HEK293 (cell line): ENCODE results near the gene USP21.

ENCODE experiments used
- CTCF ChIA-PET: fragments of 350-600 bp; formaldehyde crosslinking; extraction: SDS; loops from one replicate; lab custom pipeline; 2021; ENCODE audit warnings: antibody characterized with exemption; lab: Yijun Ruan, JAX
- POLR2A ChIA-PET: fragments of 300-600 bp; formaldehyde crosslinking; extraction: SDS; loops from one replicate; lab custom pipeline; 2020; ENCODE audit warnings: antibody characterized with exemption, inconsistent platforms; lab: Yijun Ruan, JAX
- H3K27ac ChIP-seq: fragments of 200-500 bp; sonication (Bioruptor generic); 2 replicates; pipeline ENCODE4 v1.5.1; 2014; ENCODE audit warnings: low read depth, low read length, control low read depth, inconsistent platforms; ENCODE audit errors: extremely low read depth
- H3K36me3 ChIP-seq, 2 experiments: fragments of 200-500 bp in 1 of 2; sonication (Bioruptor generic) in 1 of 2; 1 replicate in 1 of 2; 2 replicates in 1 of 2; pipeline ENCODE4 v1.5.1; 2014 to 2017; ENCODE audit warnings: inconsistent platforms in 2 of 2, low read length in 2 of 2; ENCODE audit not compliant: control insufficient read depth in 2 of 2, insufficient read depth in 1 of 2
- H3K4me1 ChIP-seq: fragments of 200-500 bp; sonication (Bioruptor generic); 2 replicates; pipeline ENCODE4 v1.5.1; 2014; ENCODE audit warnings: mild to moderate bottlenecking, low read length, inconsistent platforms; ENCODE audit not compliant: control insufficient read depth, insufficient read depth
- H3K4me3 ChIP-seq: 2 replicates; pipeline ENCODE4 v1.5.1; 2011; ENCODE audit warnings: low read depth, mild to moderate bottlenecking, control low read depth, low read length, moderate library complexity
- H3K9me3 ChIP-seq: fragments of 200-500 bp; sonication (Bioruptor generic); 2 replicates; pipeline ENCODE4 v1.5.1; 2014; ENCODE audit warnings: low read depth, low read length, inconsistent platforms; ENCODE audit not compliant: control insufficient read depth, insufficient read depth
- FEZF1 ChIP-seq: fragments of 450-650 bp; formaldehyde crosslinking; IDR thresholded peaks from 2 replicates; pipeline ENCODE4 v1.5.1; 2016; ENCODE audit warnings: missing biosample characterization, missing genetic modification characterization
- GLI2 ChIP-seq: fragments of 450-650 bp; formaldehyde crosslinking; IDR thresholded peaks from 2 replicates; pipeline ENCODE4; 2017; ENCODE audit warnings: missing biosample characterization, missing genetic modification characterization, low read depth, borderline replicate concordance
- KLF16 ChIP-seq: fragments of 450-650 bp; formaldehyde crosslinking; IDR thresholded peaks from 2 replicates; pipeline ENCODE4 v1.5.1; 2017; ENCODE audit warnings: missing biosample characterization, missing genetic modification characterization
- SCRT1 ChIP-seq: fragments of 450-650 bp; formaldehyde crosslinking; IDR thresholded peaks from 2 replicates; pipeline ENCODE4 v1.5.1; 2016; ENCODE audit warnings: missing biosample characterization, missing genetic modification characterization, borderline replicate concordance
- SP2 ChIP-seq: fragments of 450-650 bp; formaldehyde crosslinking; IDR thresholded peaks from 2 replicates; pipeline ENCODE4 v1.5.1; 2016; ENCODE audit warnings: missing biosample characterization, missing genetic modification characterization
- ZBTB20 ChIP-seq: fragments of 450-650 bp; formaldehyde crosslinking; IDR thresholded peaks from 2 replicates; pipeline ENCODE4 v1.5.1; 2016; ENCODE audit warnings: missing biosample characterization, missing genetic modification characterization
- ZNF112 ChIP-seq: fragments of 450-650 bp; formaldehyde crosslinking; IDR thresholded peaks from 2 replicates; pipeline ENCODE4 v1.5.0; 2017; ENCODE audit warnings: missing biosample characterization, missing genetic modification characterization
- ZNF114 ChIP-seq: fragments of 450-650 bp; formaldehyde crosslinking; IDR thresholded peaks from 2 replicates; pipeline ENCODE4 v1.5.0; 2017; ENCODE audit warnings: missing biosample characterization, missing genetic modification characterization
- ZNF169 ChIP-seq: fragments of 450-650 bp; formaldehyde crosslinking; IDR thresholded peaks from 2 replicates; pipeline ENCODE4 v1.5.1; 2016; ENCODE audit warnings: missing biosample characterization, missing genetic modification characterization
- ZNF23 ChIP-seq: fragments of 450-650 bp; formaldehyde crosslinking; IDR thresholded peaks from 2 replicates; pipeline ENCODE4 v1.5.1; 2016; ENCODE audit warnings: missing biosample characterization, missing genetic modification characterization, borderline replicate concordance
- ZNF24 ChIP-seq: fragments of 450-650 bp; formaldehyde crosslinking; IDR thresholded peaks from 2 replicates; pipeline ENCODE4 v1.5.1; 2016; ENCODE audit warnings: missing biosample characterization, missing genetic modification characterization
- ZNF335 ChIP-seq: fragments of 450-650 bp; formaldehyde crosslinking; conservative IDR thresholded peaks from 2 replicates; pipeline ENCODE4 v1.5.1; 2016; ENCODE audit warnings: missing biosample characterization, missing genetic modification characterization
- ZNF514 ChIP-seq: fragments of 450-650 bp; formaldehyde crosslinking; IDR thresholded peaks from 2 replicates; pipeline ENCODE4 v1.5.1; 2016; ENCODE audit warnings: missing biosample characterization, missing genetic modification characterization
- ZNF555 ChIP-seq: fragments of 450-650 bp; formaldehyde crosslinking; conservative IDR thresholded peaks from 2 replicates; pipeline ENCODE4 v1.5.1; 2017; ENCODE audit warnings: missing biosample characterization, mild to moderate bottlenecking, missing genetic modification characterization, inconsistent platforms
- ZNF768 ChIP-seq: fragments of 450-650 bp; formaldehyde crosslinking; IDR thresholded peaks from 2 replicates; pipeline ENCODE4 v1.5.1; 2018; ENCODE audit warnings: missing biosample characterization, mild to moderate bottlenecking, missing genetic modification characterization
- TF ChIP-seq, protein P1 (sequence below): fragments of 450-650 bp; formaldehyde crosslinking; IDR thresholded peaks from 2 replicates; pipeline ENCODE4 v1.5.1; 2016; ENCODE audit warnings: missing biosample characterization, missing genetic modification characterization
- TF ChIP-seq, protein P2 (sequence below): fragments of 450-650 bp; formaldehyde crosslinking; IDR thresholded peaks from 2 replicates; pipeline ENCODE4 v1.5.1; 2016; ENCODE audit warnings: missing biosample characterization, missing genetic modification characterization
- TF ChIP-seq, protein P3 (sequence below): fragments of 450-650 bp; formaldehyde crosslinking; IDR thresholded peaks from 2 replicates; pipeline ENCODE4 v1.5.1; 2016; ENCODE audit warnings: missing biosample characterization, missing genetic modification characterization
- TF ChIP-seq, protein P4 (sequence below): fragments of 450-650 bp; IDR thresholded peaks from 2 replicates; pipeline ENCODE4 v1.5.1; 2018; ENCODE audit warnings: missing biosample characterization, missing genetic modification characterization
- TF ChIP-seq, protein P5 (sequence below): fragments of 450-650 bp; formaldehyde crosslinking; IDR thresholded peaks from 2 replicates; pipeline ENCODE4 v1.5.1; 2016; ENCODE audit warnings: missing biosample characterization, missing genetic modification characterization
- TF ChIP-seq, protein P6 (sequence below): fragments of 450-650 bp; formaldehyde crosslinking; IDR thresholded peaks from 2 replicates; pipeline ENCODE4 v1.5.1; 2016; ENCODE audit warnings: missing biosample characterization, missing genetic modification characterization
- TF ChIP-seq, protein P7 (sequence below): fragments of 450-650 bp; formaldehyde crosslinking; IDR thresholded peaks from 2 replicates; pipeline ENCODE4 v1.5.1; 2016; ENCODE audit warnings: missing biosample characterization, missing genetic modification characterization

The USP21 gene

DNA sequence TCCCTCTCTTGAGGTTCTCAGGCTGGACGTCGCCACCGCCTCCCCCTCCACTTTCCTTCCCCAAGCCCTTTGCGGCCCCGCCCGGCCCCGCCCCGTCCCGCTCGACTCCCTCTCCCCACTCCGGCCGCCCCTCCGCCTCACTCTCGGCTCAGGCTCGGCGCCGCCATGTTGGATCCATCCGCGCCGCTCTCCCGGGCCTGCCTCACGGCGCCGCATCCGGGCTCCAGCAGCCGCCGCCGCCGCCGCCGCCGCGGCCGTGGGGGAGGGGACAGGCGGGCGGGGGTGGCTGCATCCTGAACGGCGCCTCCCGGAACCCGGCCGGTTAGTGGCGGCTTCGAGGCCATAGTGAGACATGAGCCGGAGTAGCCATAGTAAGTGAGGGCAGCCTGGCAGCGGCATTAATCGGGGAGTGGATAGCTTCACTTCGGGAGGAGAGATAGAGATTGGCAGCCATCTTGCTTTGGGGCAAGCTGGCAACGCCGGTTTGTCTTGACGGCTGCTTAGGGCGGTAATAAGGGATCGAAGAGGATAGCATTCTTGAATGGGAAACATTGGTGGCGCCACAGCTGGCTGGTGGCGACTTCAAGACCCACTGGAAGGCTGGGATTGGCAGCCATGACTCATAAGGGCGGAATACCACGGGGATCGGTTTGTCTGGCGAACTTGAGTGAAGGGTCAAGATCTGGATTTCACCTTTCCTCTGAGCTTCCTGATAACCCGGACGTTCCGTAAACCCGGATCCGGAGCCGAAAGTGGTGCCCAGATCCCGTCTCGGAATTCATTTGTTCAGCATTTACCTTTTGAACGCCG lies 26.7 kb upstream of the USP21 start, which contains the start of gene DEDD (continued):
- TF ChIP-seq, protein P1, sequence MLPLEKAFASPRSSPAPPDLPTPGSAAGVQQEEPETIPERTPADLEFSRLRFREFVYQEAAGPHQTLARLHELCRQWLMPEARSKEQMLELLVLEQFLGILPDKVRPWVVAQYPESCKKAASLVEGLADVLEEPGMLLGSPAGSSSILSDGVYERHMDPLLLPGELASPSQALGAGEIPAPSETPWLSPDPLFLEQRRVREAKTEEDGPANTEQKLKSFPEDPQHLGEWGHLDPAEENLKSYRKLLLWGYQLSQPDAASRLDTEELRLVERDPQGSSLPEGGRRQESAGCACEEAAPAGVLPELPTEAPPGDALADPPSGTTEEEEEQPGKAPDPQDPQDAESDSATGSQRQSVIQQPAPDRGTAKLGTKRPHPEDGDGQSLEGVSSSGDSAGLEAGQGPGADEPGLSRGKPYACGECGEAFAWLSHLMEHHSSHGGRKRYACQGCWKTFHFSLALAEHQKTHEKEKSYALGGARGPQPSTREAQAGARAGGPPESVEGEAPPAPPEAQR (tag by site-specific recombination) = no peak
- TF ChIP-seq, protein P2, sequence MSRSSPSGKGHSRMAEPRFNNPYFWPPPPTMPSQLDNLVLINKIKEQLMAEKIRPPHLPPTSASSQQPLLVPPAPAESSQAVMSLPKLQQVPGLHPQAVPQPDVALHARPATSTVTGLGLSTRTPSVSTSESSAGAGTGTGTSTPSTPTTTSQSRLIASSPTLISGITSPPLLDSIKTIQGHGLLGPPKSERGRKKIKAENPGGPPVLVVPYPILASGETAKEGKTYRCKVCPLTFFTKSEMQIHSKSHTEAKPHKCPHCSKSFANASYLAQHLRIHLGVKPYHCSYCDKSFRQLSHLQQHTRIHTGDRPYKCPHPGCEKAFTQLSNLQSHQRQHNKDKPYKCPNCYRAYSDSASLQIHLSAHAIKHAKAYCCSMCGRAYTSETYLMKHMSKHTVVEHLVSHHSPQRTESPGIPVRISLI (tag by site-specific recombination) = no peak
- TF ChIP-seq ZNF555 = no peak
- TF ChIP-seq SCRT1 (tag by site-specific recombination) = no peak
- TF ChIP-seq ZNF169 (tag by site-specific recombination) = no peak
- TF ChIP-seq, protein P3, sequence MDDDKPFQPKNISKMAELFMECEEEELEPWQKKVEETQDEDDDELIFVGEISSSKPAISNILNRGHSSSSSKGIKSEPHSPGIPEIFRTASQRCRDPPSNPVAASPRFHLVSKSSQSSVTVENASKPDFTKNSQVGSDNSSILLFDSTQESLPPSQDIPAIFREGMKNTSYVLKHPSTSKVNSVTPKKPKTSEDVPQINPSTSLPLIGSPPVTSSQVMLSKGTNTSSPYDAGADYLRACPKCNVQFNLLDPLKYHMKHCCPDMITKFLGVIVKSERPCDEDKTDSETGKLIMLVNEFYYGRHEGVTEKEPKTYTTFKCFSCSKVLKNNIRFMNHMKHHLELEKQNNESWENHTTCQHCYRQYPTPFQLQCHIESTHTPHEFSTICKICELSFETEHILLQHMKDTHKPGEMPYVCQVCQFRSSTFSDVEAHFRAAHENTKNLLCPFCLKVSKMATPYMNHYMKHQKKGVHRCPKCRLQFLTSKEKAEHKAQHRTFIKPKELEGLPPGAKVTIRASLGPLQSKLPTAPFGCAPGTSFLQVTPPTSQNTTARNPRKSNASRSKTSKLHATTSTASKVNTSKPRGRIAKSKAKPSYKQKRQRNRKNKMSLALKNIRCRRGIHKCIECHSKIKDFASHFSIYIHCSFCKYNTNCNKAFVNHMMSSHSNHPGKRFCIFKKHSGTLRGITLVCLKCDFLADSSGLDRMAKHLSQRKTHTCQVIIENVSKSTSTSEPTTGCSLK (tag by site-specific recombination) = no peak

DNA sequence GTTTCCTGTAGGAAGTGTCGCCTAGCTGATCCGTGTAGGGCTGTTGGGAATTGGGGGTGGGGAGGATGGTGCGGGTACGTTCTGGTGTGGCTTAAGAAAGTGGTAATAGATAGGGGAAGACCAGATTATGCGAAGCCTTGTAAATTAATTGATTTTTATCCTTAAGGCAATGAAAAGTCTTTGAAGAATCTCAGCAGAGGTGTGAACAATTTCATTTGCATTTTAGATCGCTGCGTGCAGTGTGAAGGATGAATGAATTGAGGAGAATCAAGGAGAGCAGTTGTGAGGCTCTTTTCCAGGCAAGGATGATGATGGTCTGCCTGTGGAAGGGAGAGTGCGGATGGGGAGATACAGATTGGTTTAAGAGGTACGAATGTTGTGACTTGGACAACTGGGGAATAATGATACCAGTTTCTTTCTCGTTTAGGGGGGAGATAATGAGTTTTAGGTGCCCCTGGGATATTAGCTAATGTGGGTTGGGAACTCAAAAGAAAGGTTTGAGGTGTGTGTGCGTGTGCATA lies 26.0 kb upstream of the USP21 start:
- POLR2A ChIA-PET = interaction anchor here (0.6 to 3.8 kb wide), 14 partner anchors 8 to 693 kb away, joined by 3 to 28 read pairs (median 6); partner anchors contain the start of genes NIT1, PFDN2, PPOX and TOMM40L
- peak overlapping the region; percentile 84 for H3K4me3 ChIP-seq
- peaks cover 0 to 27% of the 10 kb centered on the region in 2 experiments; a peak in 2 of 3 replicates for H3K36me3 ChIP-seq
- peak overlapping the region; percentile 91 for H3K27ac ChIP-seq
- no peaks in the 10 kb centered on the region for H3K9me3 ChIP-seq
- CTCF ChIA-PET = interaction anchor here (0.9 to 1.9 kb wide), 4 partner anchors 14 to 36 kb away, joined by 3 to 6 read pairs (median 4); no protein-coding TSS in a partner anchor
- 0 out of 2 replicates have a peak, but pooled peaks cover 2% of the 10 kb centered on the region for H3K4me1 ChIP-seq
- TF ChIP-seq, protein P4, sequence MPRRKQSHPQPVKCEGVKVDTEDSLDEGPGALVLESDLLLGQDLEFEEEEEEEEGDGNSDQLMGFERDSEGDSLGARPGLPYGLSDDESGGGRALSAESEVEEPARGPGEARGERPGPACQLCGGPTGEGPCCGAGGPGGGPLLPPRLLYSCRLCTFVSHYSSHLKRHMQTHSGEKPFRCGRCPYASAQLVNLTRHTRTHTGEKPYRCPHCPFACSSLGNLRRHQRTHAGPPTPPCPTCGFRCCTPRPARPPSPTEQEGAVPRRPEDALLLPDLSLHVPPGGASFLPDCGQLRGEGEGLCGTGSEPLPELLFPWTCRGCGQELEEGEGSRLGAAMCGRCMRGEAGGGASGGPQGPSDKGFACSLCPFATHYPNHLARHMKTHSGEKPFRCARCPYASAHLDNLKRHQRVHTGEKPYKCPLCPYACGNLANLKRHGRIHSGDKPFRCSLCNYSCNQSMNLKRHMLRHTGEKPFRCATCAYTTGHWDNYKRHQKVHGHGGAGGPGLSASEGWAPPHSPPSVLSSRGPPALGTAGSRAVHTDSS (tag by site-specific recombination) = peak; percentile 38; the same call in 1 of the 2 replicates
- TF ChIP-seq ZNF112 (tag by site-specific recombination) = no peak
- TF ChIP-seq, protein P5, sequence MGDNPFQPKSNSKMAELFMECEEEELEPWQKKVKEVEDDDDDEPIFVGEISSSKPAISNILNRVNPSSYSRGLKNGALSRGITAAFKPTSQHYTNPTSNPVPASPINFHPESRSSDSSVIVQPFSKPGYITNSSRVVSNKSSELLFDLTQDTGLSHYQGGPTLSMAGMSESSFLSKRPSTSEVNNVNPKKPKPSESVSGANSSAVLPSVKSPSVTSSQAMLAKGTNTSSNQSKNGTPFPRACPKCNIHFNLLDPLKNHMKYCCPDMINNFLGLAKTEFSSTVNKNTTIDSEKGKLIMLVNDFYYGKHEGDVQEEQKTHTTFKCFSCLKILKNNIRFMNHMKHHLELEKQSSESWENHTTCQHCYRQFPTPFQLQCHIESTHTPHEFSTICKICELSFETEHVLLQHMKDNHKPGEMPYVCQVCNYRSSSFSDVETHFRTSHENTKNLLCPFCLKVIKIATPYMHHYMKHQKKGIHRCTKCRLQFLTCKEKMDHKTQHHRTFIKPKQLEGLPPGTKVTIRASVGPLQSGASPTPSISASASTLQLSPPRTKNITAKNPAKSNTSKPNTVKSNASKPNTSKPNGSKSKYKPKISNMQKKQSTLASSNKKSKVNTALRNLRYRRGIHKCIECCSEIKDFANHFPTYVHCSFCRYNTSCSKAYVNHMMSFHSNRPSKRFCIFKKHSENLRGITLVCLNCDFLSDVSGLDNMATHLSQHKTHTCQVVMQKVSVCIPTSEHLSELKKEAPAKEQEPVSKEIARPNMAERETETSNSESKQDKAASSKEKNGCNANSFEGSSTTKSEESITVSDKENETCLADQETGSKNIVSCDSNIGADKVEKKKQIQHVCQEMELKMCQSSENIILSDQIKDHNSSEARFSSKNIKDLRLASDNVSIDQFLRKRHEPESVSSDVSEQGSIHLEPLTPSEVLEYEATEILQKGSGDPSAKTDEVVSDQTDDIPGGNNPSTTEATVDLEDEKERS (tag by site-specific recombination) = no peak
- no peak for TF ChIP-seq SP2 (tag by site-specific recombination)
- TF ChIP-seq, protein P6, sequence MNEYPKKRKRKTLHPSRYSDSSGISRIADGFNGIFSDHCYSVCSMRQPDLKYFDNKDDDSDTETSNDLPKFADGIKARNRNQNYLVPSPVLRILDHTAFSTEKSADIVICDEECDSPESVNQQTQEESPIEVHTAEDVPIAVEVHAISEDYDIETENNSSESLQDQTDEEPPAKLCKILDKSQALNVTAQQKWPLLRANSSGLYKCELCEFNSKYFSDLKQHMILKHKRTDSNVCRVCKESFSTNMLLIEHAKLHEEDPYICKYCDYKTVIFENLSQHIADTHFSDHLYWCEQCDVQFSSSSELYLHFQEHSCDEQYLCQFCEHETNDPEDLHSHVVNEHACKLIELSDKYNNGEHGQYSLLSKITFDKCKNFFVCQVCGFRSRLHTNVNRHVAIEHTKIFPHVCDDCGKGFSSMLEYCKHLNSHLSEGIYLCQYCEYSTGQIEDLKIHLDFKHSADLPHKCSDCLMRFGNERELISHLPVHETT (tag by site-specific recombination) = no peak
- TF ChIP-seq FEZF1 (tag by site-specific recombination) = peak; percentile 42
- no peak for TF ChIP-seq ZNF768 (tag by site-specific recombination)
- no peak for TF ChIP-seq ZNF23 (tag by site-specific recombination)
- 0 out of 2 replicates have a peak, but pooled peaks have one; percentile 0 for TF ChIP-seq KLF16
- no peak for TF ChIP-seq ZNF114 (tag by site-specific recombination)
- no peak for TF ChIP-seq GLI2 (tag by site-specific recombination)
- no peak for TF ChIP-seq ZNF514 (tag by site-specific recombination)
- TF ChIP-seq, protein P7, sequence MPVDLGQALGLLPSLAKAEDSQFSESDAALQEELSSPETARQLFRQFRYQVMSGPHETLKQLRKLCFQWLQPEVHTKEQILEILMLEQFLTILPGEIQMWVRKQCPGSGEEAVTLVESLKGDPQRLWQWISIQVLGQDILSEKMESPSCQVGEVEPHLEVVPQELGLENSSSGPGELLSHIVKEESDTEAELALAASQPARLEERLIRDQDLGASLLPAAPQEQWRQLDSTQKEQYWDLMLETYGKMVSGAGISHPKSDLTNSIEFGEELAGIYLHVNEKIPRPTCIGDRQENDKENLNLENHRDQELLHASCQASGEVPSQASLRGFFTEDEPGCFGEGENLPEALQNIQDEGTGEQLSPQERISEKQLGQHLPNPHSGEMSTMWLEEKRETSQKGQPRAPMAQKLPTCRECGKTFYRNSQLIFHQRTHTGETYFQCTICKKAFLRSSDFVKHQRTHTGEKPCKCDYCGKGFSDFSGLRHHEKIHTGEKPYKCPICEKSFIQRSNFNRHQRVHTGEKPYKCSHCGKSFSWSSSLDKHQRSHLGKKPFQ (tag by site-specific recombination) = peak; percentile 91
- TF ChIP-seq ZBTB20 (tag by site-specific recombination) = 0 out of 2 replicates have a peak, but pooled peaks have one; percentile 1
- peak; percentile 52 for TF ChIP-seq ZNF335 (tag by site-specific recombination)
- TF ChIP-seq ZNF24 = 0 out of 2 replicates have a peak, but pooled peaks have one; percentile 13
